ENCODE results near the gene AGBL5.
A peak's percentile ranks its signal among the peaks of the same experiment; 100 is the strongest.

AGBL5 gene

GRCh38 chr2:27050996-27051901, at the start of gene AGBL5:
Gene AGBL5, plus strand, starts transcription at chr2:27051668. Its CDS starts 1,291 bp downstream, at chr2:27052959.
- peak; percentile 95 for DNase-seq

DNA sequence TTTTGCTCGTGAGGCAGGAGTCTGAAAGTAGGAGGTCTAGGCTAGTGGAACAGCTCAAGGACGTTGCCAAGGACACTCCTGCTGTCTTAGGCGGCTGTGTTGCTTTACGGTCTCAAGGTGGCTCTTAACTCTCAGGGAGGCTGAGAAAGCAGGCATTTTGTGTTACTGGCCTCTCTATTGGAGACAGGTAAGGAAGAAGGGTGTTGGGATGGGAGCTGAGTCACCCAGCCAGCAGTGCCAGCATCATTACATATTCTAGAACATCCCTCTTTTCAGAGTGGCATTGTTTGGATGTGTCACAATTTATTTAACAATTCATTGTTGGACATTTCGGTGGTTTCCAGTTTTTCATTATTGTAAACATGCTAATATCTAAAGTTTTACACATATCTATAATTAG, 49.5 kb upstream of the AGBL5 start:
- no peak for DNase-seq

GRCh38 chr2:27003007-27003406, 48.5 kb upstream of the AGBL5 start:
- no peak for DNase-seq

DNA sequence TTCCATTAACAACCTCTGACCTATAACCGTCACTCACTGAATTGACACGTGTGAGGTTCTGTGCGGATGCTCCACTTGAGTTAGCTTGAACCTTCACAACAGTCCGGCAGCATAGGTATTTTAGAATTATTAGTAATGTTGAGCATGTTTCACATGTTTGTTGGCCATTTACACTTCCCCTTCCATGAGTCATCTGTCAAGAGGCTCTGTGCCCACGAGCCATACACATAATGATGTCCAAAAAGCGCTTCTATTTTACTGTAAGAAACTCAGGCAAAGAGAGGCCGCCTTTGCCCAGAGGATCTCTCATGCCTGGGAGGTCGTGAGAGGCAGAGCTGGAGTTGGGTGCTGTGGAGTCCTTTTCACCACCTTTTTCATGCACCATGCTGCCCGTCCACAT, 47.6 kb upstream of the AGBL5 start:
- DNase-seq: no peak

GRCh38 chr2:27006602-27007415, 44.7 kb upstream of the AGBL5 start:
- no peak for DNase-seq

DNA sequence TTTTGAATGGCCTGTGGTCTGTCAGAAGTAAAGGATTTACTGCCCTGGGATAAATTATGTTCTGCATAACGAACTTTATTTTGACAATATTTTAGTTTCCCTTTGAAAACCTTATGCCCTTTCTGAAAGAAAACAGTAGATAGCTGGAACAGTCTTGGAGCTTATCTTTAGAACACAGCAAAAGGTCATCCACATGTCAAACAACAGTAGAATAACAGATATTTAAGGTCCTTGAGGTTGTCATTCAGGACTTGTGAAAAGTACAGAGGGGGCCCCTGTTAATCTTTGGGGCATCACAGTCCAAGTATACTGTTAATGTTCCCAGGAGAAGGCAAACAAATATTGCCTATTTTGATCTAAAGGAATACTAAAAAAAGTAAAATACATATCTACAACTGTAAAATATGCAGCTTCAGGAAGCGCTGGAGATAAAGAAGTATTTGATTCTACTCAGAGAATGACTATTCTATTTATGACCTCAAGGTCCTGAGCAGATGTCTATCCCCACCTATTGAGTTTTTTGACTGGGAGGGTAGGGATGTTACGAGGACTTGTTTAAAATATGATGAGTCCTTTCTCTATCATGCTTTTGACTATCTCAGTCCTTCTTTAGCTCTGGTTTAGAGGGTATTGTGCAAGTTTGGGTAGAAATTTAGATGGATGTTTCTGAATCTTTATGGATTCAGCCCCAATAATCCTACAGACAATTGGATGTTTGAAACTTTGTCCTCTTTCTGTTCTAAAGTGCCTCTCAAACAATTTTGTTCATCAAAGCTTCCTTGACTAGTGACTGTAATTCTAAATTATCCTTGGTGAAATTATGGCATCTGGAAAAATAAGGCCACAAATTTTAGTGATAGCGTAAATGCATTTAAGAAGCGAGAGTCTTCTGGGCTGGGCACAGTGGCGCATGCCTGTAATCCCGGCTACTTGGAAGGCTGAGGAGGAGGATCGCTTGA, 43.8 kb upstream of the AGBL5 start:
- DNase-seq: no peak

- no peak for DNase-seq
These were observed 42.8 kb upstream of the AGBL5 start for GRCh38 chr2:27008678-27009077.

GRCh38 chr2:27009083-27009482, 42.4 kb upstream of the AGBL5 start:
- no peak for DNase-seq

GRCh38 chr2:27009716-27010115, 41.8 kb upstream of the AGBL5 start:
- no peak for DNase-seq

- no peak for DNase-seq
These were observed 41.3 kb upstream of the AGBL5 start for GRCh38 chr2:27010139-27010538.

GRCh38 chr2:27013738-27014137, 37.7 kb upstream of the AGBL5 start:
- DNase-seq: no peak

DNA sequence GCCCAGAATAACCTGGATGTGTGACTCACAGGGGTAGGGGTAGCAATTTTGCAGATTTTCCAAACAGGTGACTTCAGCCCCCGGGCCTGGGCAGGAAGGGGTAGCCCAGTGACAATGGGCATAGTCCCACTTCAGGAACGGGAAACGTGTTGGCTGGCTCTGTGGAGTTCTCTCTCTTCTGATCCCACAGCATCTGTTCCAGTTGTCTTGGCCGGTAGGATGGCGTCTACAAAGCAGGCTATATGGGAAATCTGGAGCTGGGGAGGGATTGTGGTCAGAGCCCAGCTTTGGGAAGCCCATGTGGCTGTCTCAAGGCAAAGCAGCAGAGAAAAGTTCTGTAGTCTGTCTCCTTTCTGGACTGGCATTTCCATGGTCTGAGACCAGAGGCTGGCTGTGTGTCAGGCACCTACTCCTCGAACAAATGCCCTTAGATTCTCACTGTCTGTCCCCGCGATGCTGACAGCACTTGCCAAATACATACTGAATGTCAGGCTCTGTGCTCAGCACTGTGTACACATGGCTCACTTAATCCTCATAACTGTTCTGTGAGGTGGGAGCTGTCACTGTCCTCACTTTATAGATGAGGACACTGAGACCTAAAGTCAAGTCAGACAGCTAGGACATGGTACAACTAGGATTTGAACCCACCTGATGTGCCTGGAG, 36.6 kb upstream of the AGBL5 start:
- DNase-seq: no peak

DNA sequence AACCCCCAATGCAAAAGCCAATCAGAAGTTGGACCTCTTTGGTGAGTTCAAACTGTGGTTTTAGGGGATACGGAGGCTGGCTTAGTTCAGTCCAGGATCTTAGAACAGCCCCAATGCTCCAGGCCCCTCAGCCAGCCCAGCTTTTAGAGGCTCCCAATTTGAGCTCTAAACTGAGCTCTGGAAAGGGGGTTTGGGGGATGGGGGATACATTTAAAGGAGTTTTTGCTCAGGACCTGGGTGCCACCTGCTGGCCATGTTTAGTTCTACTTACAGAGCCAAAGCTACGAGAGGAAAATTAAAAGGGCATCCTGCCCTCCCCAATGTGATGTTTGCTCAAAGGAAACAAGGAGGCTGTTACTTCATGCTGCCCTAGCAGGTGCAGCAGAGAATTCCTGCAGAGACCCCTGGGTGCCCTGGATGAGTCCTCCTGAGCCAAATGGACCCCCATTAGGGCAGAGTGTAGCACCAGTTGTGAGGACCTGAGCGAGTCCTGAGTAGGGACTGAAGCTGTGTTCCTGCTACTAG, 34.6 kb upstream of the AGBL5 start:
- DNase-seq: peak; percentile 70

GRCh38 chr2:27018142-27018541, 33.3 kb upstream of the AGBL5 start:
- no peak for DNase-seq

GRCh38 chr2:27019459-27019858, 32.0 kb upstream of the AGBL5 start:
- DNase-seq: no peak

DNA sequence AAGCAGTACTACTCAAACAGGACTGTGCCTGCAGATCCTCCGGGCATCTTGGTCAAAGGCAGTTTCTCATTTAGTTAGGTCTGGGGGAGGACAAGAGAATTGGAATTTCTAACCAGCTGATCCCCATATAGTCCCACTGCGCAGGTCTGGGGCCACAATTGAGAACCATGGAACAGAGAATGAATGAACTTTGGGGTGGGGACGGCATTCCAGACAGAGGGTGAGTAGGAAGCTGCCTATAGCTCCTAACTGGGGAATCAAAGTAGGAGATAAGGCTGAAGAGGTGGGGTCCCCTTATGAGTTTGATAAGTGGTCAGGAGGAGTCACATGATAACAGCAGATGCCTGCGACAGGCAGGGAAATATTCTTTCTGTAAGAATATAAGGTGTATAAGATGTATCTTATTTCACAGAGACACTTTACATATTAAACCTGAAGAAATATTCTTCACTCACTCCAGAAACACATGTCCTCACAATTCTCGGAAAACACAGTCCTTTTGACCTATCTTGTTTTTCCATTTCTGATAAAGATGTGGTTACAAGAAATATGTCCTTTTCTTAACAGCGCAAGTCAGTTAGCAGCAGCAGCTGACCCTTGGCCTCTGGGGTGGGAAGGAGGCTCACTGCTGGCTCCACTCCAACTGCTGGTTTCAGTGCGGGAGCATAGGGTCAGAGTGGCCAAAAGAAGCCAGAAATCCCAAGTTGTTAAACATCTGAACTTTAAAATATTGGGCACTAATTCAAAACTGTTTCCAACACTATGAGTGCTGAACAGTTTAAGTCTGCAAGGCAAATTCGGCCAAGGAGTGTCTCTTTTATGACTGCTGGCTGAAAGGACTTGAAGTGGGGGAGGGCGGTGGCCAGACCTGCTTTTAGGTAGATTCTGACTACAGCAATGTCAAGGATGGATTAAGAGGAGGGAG, 31.3 kb upstream of the AGBL5 start:
- no peak for DNase-seq

GRCh38 chr2:27021253-27022049, 30.0 kb upstream of the AGBL5 start:
- no peak for DNase-seq

- DNase-seq: no peak
These were observed 27.7 kb upstream of the AGBL5 start for GRCh38 chr2:27023740-27024139.

- no peak for DNase-seq
These were observed 27.3 kb upstream of the AGBL5 start for GRCh38 chr2:27024188-27024587.

GRCh38 chr2:27024812-27025211, 26.7 kb upstream of the AGBL5 start:
- DNase-seq: no peak
